ENCODE results near the gene CARS1.
"Not testable (repeated sequence)": the region's sequence is repeated elsewhere in the genome, so short reads cannot be mapped to it uniquely, and the experiment has no call there.

CARS1 gene

DNA sequence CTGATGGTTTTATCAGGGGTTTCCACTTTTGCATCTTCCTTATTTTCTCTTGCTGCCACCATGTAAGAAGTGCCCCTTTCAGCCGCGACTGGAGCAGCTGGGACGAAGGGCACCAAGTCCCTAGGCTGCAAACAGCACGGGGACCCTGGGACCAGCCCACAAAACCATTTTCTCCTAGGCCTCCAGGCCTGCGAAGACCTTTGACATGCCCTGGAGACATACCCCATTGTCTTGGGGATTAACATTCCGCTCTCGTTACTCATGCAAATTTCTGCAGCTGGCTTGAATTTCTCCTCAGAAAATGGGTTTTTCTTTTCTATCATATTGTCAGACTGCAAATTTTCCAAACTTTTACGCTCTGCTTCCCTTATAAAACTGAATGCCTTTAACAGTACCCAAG is 6.7 kb upstream of the CARS1 start:
- in situ Hi-C loops (cut with MboI; ENCODE audit: low sequenced_read_pairs) = not testable (repeated sequence)

DNA sequence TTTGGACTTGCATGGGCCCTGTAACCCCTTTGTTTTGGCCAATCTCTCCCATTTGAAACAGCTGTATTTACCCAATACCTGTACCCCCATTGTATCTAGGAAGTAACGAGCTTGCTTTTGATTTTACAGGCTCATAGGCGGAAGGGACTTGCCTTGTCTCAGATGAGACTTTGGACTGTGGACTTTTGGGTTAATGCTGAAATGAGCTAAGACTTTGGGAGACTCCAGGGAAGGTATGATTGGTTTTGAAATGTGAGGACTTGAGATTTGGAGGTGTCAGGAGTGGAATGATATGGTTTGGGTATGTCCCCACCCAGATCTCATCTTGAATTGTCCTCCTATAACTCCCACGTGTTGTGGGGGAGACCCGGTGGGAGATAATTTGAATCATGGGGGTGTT is 6.2 kb upstream of the CARS1 start:
- in situ Hi-C loops (cut with MboI; ENCODE audit: low sequenced_read_pairs) = not testable (repeated sequence)

DNA sequence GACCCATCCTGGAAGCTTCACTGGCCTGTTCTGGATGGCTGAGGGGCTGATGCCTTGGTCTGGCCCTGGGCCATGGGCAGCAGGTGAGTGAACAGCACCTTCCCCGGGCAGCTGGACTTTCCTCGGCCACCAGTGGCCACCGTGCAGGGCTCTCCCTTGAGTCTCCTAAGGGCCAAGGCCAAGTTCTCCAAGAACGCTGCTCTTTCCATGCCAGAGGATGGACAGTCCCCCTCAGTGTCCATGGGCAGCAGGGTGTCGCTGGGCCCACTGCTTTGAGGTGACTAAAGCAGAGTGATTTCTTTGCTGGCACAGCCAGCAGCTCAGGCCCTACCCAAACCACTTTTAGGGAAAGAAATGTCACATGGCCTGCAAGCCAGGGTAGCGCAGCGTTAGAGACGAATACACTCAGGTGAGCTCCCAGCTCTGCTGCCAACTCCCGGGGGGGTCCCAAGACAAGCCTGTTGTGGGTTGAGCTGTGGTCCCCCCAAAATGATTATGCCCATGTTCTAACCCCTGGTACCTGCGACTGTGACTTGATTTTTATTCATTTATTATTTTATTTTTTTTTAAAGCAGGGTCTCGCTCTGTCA is 3.3 kb upstream of the CARS1 start:
- in situ Hi-C loops (cut with MboI; ENCODE audit: low sequenced_read_pairs) = no loop called here

DNA sequence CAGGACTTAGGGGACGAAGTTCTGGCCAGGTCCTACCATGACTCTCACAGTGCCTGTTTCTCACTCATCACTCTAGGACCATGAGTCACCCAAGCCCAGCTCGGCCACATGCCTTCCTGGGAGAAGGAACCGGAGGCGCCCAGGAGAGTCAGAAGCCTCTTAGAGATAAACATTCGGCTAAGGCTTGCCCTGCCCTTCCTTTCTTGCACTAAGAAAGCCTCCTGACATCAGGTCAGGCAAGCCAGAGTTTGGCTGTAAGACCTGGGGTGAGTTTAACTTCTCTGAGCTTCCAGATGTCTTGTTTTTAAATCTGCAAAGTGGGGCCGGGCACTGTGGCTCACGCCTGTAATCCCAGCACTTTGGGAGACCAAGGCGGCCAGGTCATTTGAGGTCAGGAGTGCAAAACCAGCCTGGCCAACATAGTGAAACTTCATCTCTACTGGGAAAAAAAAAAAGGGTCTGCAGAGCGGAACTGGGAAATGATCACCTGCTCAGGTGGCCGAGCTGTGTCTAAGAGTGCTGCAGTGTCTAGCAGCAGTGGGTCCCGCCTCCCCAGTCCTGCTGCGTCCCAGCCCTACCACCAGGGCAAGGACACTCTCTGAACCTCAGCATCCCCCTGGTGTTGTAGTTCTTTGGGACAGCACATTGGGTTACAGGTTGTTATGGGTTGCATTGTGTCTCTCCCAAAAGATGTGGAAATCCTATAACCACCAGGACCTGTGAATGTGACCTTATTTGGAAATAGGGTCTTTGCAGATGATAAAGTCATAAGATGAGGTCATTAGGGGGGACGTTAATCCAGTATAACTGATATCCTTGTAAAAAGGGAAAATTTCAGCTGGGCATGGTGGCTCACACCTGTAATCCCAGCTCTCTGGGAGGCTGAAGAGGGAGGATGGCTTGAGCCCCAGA is 1.8 kb upstream of the CARS1 start:
- in situ Hi-C loops (cut with MboI; ENCODE audit: low sequenced_read_pairs) = no loop called here

DNA sequence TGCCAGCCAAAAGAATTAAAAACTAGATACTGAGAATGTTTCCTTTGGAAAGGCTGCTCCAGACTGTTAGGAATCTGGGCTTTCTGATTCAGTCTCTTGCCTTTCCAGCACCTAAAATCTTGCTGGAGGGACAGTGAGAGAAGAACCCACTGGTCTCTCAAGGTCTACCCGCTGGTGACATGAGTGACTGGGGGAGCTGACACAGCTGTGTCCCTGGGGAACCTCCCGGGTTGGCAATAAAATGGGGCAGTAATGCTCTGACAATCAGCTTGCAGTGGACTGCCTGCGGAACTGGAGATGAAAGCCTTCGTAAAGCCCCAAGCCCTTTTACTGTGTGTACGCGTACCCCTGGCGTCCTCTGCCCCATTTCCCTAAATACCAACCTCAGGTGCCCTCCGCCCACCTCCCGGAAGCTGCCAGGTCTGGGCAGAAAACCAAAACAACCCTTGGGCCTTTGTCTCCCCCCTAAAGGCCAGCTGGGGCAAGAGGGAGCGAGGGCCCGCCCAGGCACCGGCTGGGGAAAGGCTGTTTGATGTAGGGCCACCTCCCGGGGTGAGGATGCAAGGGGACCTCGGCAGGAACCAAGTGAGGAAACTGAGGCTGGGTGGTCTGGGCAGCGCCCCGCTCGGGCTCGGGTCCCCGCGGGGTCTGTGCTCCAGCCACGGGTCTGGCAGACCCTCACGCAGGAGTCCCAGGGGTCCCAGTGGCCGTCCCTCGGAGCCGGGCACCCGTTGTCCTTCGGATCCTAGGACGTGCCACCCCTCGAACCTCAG is 741 bp downstream of the CARS1 start:
- in situ Hi-C loops (cut with MboI; ENCODE audit: low sequenced_read_pairs) = no loop called here

DNA sequence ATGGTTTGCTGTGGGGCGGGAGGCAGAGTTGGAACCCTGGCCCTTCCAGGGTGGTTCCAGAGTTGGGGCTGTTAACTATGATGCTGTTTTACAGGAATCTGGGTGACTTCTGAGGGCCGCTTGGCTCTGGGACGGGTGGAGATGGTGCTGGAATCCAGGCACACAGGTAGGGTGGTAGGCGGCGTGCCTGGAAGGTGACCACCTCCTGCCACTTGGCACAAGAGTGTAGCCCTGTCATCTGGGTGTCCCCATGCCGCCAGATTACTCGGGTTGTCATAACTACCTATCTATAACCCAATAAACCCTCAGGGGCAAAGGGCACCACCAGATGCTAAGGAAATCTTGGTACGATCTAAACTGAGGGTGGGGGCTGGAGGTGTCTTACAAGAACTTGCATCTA is 1.3 kb downstream of the CARS1 start:
- in situ Hi-C loops (cut with MboI; ENCODE audit: low sequenced_read_pairs) = no loop called here

DNA sequence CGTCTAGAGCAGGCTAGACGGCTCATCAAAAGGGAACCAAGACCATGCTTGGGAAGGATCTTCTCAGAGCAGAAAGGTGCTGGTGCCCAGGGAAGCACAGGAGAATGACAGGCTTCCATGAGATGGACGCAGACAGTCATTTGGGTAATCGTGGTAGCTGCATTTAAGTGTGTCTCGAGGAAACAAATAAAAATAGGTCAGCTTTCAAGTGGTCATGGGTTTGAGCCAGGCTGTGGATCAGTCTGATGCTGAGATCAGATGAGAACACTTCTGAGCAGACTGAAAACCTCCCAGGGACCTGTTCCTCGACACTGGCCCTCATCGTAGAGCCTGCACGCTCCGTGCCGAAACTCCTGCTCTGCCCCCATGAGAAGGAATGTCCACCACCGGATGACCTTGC is 4.7 kb downstream of the CARS1 start:
- in situ Hi-C loops (cut with MboI; ENCODE audit: low sequenced_read_pairs) = no loop called here

DNA sequence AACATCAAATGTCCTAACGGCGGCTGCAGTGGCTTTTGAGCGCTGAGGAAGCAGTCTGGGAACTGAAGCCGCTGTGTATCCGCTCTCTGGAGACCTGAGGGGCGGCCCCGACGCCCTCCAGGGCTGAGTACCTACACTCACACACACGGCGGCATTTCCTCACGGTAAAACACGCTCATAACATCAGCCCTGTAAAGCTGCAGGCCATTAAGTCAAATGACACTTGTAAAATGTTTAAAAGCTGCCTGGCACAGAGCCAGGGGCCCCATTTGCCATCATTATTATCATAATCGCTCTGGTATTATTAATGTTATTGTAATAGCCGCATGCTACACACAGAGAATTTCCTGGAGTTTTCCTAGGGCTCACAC is 5.1 kb downstream of the CARS1 start:
- in situ Hi-C loops (cut with MboI; ENCODE audit: low sequenced_read_pairs) = no loop called here

DNA sequence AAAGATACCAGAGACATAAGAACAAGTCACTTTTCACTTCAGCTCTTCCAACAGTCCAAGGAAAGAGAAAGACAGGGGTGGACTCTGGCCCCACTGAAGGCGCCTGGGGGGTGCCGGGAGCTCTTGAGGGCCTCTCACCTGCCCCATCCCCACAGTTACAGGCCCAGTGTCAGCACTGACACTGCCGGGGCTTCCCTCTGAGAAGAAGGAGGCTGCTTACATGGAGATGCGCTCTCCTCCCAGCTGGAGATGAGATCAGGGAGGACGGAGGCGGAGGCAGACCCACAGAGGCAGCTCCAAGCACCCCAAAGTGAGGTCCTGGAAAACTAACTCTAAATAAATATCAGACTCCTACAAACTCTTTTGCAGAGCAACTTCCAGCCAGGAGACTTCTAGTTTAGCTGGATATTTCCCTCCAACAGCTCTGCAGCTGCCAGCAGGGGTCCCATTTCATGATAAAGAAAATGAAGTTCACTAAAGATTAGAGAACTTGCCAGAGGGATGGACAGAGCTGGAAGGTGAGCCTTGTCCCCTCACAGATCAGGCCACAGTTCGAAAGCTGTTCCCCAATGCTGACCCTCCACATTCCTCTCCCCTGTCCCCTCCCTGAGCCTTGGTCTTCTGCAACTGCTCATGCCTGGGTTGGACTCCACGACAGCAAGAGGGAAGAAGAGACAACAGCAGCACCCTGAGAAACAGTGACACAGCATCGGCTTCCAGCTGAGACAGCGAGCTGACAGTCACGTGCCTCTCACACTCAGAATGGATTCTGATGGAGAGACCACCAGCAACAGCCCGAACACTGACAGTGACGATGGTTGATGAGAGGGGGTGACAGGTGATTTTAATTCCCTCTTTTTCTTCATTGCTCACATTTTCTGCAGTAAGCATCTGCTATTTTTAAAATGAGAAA is 5.8 kb downstream of the CARS1 start:
- in situ Hi-C loops (cut with MboI; ENCODE audit: low sequenced_read_pairs) = no loop called here

DNA sequence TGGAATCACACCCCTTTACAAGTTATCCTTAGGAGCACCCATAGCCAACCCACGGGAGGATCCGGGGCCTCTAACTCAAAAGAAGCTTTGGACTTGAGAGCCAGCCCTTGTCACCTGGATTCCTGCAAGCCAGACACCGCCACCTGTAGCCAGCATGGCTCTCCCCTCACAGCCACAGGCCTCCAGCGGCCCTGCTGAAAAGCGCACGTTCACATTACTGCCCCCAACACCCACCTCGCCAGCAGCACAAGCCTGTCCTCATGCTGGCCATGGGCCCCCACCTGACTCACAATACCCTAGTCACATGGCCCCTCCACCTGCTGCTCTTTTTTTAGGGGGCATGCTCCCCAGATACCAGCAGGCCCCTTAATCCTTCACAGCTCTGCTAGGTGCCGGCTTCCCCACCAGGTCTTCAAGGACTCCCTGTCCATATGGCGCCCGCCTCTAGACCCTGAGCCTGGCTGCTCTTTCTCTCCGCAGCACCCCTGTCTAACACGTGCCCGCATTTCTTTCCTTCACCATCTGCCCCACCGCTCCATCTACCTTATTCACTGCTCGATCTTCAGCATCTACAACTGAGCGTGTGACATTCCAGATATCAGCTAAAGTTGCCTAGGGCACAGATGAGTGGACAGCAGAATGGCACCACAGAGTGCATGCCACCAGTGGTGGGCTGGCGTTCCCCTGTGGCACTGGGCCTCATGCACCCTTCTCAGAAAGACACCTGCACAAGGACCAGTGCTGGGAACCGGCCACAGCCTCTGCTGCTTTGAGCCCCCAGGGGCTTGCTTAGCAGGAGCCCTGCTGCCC is 6.6 kb downstream of the CARS1 start:
- in situ Hi-C loops (cut with MboI; ENCODE audit: low sequenced_read_pairs) = no loop called here

DNA sequence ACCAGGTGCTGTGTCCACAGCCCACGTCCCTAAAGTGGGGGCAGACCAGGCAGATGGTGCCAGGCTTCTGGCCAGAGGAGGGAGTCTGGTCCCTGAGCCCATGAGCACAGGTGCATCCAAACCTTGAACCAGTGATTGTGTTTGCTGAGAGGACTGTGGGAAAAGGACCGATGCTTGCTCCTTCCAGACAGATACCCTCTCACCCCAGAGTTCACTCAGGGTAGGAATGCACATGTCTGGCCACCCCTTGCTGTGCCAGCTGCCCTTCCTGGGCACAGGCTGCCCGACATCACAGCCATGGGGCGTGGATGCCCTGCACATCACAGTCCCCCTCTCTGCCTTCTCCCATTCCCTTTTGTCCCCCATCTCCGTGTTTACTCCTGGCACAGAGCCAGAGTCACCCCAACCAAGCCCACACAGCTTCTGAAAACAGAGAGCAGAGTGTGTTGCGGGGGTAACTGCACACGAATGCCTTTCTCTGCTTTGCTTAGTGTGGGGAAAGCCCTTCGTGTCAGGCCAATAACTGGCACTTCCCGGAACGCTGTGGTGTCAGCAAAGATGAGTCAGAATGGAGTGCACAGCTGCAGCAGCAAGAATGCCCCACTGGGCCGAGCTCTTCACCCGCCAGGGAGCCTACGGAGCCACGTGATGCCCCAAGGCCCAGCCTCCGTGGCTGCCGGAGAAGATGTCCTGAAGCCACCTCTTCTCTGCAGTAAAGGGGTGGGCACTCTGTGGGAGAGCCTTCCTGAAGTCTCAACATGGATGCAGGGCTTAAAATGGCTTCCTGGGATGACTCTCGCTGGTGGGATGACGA is 7.6 kb downstream of the CARS1 start:
- in situ Hi-C loops (cut with MboI; ENCODE audit: low sequenced_read_pairs) = no loop called here

DNA sequence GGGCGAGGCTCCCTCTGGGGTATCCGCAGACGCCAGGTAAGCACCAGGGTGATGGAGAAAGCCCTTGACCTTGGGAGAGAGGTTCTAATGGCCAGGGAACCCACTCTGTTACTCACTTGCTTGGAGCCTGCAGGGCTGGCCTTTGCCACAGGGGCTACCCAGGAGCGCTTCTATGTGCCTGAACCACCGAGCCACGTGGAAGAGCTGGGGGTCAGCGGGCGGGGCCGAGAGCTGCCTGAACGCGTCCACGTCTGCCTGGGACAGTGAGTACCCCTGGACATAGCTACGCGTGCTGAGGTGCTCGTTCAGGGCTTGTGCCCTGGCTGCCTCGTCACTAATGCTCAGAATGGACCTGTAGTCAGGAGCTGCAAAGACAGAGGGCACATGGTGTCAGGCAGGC is 9.6 kb downstream of the CARS1 start:
- in situ Hi-C loops (cut with MboI; ENCODE audit: low sequenced_read_pairs) = no loop called here

DNA sequence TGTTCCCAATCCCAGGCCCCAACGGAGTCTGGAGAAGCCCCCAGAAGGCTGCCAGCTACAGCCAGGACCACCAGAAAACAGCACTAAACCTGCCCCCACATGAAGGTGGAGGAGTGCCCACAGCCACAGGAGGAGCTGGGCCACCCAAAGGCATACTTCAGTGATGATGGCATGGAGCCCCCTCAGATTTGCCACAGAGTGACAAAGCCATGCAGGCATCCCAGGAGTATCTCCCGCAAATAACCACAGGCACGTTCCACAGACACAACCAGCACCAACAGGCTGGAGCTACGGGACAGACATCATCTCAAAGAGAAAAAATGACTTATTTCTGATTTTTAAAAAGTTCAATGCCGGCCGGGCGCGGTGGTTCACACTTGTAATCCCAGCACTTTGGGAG is 10.6 kb downstream of the CARS1 start:
- in situ Hi-C loops (cut with MboI; ENCODE audit: low sequenced_read_pairs) = no loop called here

DNA sequence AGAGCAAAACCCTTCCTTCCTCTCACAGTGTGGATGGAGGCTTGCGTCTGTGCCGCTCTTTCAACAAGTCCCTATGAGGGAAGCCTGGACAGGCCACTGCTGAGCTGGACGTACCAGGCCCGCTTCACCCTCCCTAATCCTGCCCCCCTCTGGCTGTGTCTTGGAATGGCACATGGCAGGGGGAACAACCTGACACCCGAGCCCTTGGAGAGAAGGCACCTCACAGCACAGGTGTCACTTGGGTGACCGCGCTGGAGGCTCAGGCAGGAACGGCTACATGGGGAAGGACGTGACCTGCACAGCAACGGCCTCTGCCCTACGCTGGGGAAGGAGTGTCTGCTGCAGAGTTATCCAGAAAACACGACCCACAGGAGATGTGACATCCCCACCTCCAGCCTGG is 11.0 kb downstream of the CARS1 start:
- in situ Hi-C loops (cut with MboI; ENCODE audit: low sequenced_read_pairs) = no loop called here

DNA sequence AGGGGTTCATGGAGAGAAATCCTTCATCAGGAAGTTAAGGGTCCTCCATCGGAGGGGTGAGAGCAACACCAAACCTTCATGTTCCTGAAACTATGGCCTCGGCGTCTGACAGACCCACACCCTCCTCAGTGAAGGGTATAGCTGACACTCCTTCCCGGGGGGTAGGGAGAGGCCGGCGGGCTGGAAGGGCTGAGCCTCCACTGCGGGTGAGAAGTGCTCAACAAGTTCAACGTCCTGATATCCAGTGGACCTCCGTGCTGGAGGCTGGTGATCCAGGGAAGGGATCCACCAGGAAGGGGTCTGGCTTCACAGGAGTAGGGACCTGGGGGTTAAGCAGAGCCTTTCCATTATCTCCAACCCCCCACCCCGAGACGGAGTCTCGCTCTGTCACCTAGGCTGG is 12.3 kb downstream of the CARS1 start:
- in situ Hi-C loops (cut with MboI; ENCODE audit: low sequenced_read_pairs) = no loop called here

DNA sequence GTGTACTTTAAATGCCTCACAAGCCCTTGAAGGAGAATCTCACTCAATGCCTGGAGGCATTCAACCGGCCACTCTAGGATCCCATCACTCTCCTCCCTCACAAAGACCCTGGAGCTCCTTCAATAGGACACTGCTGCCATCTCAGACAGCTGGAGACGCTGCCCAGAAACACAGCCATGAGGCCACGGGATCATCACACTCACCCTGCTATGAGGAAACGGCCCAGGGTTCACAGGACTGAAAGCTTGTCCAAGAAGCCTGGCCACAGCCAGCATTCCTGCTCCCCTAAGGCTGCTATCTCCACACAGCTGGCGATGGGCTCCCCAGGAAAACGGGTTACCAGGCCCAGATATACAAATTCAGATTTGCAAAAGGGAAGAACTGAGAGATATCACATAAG is 13.2 kb downstream of the CARS1 start:
- in situ Hi-C loops (cut with MboI; ENCODE audit: low sequenced_read_pairs) = no loop called here

DNA sequence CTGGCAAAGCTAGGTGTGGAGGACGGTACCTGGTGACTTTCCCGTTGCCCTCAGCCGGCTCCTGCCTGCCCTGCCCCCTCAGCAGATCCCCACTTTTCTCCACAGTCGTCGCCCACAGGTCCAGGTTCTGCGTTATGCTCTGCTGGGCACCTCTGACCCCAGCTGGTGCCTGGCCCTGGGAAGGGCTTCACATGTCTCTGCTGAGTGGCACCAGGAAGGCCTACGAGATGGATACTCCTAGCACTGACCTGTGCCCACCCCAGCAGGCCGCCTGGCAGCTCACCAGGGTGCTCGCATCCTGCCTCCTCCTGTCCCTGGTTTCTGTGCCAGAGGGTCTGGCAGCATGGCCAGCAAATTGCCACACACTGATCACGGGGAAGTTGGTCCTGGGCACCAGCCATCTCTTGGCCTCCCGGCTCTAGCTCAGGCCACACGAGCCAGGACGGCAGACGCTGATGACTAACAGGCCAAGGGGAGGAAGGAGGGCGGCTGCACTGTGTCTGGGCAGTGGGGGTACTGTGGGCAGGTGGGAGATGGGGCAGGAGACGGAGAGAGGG is 13.8 kb downstream of the CARS1 start:
- in situ Hi-C loops (cut with MboI; ENCODE audit: low sequenced_read_pairs) = no loop called here

DNA sequence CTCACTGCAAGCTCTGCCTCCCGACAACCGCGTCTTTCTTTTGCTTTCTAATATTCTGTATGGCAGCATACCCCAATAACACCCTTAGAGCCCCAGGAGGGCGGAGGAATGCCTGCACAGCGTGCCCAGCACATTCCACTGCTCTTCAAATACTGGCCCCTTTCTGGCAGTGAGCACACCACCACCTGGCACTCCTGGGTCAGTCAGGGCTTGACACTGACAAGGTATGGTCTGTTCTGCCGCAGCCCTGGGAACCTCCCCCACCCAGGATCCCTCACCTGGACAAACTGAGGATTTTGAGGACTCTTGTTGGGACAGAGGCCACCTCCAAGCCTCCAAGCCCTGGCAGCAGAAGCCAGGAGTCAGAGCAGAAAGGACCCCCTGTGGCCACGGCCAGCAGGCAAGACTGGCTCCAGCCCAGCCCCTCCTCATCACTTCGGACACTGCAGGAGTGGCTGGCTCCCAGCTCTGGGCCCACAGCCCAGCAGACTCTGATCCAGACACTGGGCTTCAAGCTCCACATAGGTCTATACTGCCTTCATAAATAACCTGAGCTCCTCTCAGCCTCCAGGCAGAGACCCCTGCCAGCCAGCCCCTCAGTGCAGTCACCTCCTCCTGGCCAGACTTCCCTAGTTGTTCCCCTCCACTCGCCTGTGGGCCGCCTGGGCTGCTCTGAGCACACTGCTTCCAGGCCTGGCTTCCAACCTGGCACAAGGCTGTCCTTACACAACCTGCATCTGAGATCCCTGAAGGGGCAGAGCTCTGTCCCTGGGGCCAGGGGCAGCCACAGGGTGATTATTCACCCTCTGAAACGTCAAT is 14.5 kb downstream of the CARS1 start:
- in situ Hi-C loops (cut with MboI; ENCODE audit: low sequenced_read_pairs) = no loop called here
